ENCODE results near the gene HEATR3.

The HEATR3 gene

GRCh38 chr16:50146479-50147435 lies 81.0 kb downstream of the HEATR3 start:
- no peak overlapping the region for H3K9ac ChIP-seq (ENCODE audit: insufficient read length, low read depth)
- H3K36me3 ChIP-seq (ENCODE audit: insufficient read depth, insufficient read length, low read length): no peaks in the 10 kb centered on the region
- H3K4me1 ChIP-seq (ENCODE audit: insufficient read depth, insufficient read length): peaks cover 4% of the 10 kb centered on the region
- H3K9me3 ChIP-seq (ENCODE audit: insufficient read depth, low read length): no peaks in the 10 kb centered on the region
- no peaks in the 10 kb centered on the region for H3K27me3 ChIP-seq (ENCODE audit: insufficient read depth, insufficient read length)
- no peak for DNase-seq (ENCODE audit: low read depth, low spot score)
- H3K4me3 ChIP-seq (ENCODE audit: insufficient read length, low read depth): no peak overlapping the region
- no peak for TF ChIP-seq YY1 (IDR thresholded peaks at IDR 0.05; ENCODE audit: insufficient read depth, insufficient read length)
- no peak for TF ChIP-seq SUZ12 (IDR thresholded peaks at IDR 0.05; ENCODE audit: extremely low read depth, insufficient read depth, insufficient read length)
- no peak for TF ChIP-seq ZNF274 (IDR thresholded peaks at IDR 0.05; ENCODE audit: low read depth, low read length)

GRCh38 chr16:50151322-50151721 lies 85.6 kb downstream of the HEATR3 start:
- no peak for TF ChIP-seq YY1 (IDR thresholded peaks at IDR 0.05; ENCODE audit: insufficient read depth, insufficient read length)
- TF ChIP-seq ZNF274 (IDR thresholded peaks at IDR 0.05; ENCODE audit: low read depth, low read length): no peak
- no peak for TF ChIP-seq SUZ12 (IDR thresholded peaks at IDR 0.05; ENCODE audit: extremely low read depth, insufficient read depth, insufficient read length)
- H3K4me1 ChIP-seq (ENCODE audit: insufficient read depth, insufficient read length): peaks cover 6% of the 10 kb centered on the region
- no peak for DNase-seq (ENCODE audit: low read depth, low spot score)
- no peaks in the 10 kb centered on the region for H3K27me3 ChIP-seq (ENCODE audit: insufficient read depth, insufficient read length)
- no peak overlapping the region for H3K4me3 ChIP-seq (ENCODE audit: insufficient read length, low read depth)
- no peaks in the 10 kb centered on the region for H3K9me3 ChIP-seq (ENCODE audit: insufficient read depth, low read length)
- no peak overlapping the region for H3K9ac ChIP-seq (ENCODE audit: insufficient read length, low read depth)
- peaks cover 2% of the 10 kb centered on the region for H3K36me3 ChIP-seq (ENCODE audit: insufficient read depth, insufficient read length, low read length)

GRCh38 chr16:50151756-50152155 lies 86.0 kb downstream of the HEATR3 start:
- Histone ChIP-seq H3K27me3 (ENCODE audit: insufficient read depth, insufficient read length) (no peaks in the 10 kb centered on the region), H3K36me3 (ENCODE audit: insufficient read depth, insufficient read length, low read length) (peaks cover 2% of the 10 kb centered on the region), H3K4me3 (ENCODE audit: insufficient read length, low read depth) (no peak overlapping the region), H3K4me1 (ENCODE audit: insufficient read depth, insufficient read length) (peaks cover 6% of the 10 kb centered on the region), H3K9me3 (ENCODE audit: insufficient read depth, low read length) (no peaks in the 10 kb centered on the region), H3K9ac (ENCODE audit: insufficient read length, low read depth) (peak overlapping the region; percentile 95)
- no peak for DNase-seq (ENCODE audit: low read depth, low spot score)
- TF ChIP-seq YY1 (IDR thresholded peaks at IDR 0.05; ENCODE audit: insufficient read depth, insufficient read length) (no peak), SUZ12 (IDR thresholded peaks at IDR 0.05; ENCODE audit: extremely low read depth, insufficient read depth, insufficient read length) (no peak), ZNF274 (IDR thresholded peaks at IDR 0.05; ENCODE audit: low read depth, low read length) (no peak)

- peaks cover 2% of the 10 kb centered on the region for H3K36me3 ChIP-seq (ENCODE audit: insufficient read depth, insufficient read length, low read length)
- DNase-seq (ENCODE audit: low read depth, low spot score): no peak
- no peaks in the 10 kb centered on the region for H3K9me3 ChIP-seq (ENCODE audit: insufficient read depth, low read length)
- H3K4me1 ChIP-seq (ENCODE audit: insufficient read depth, insufficient read length): peaks cover 6% of the 10 kb centered on the region
- TF ChIP-seq YY1 (IDR thresholded peaks at IDR 0.05; ENCODE audit: insufficient read depth, insufficient read length) (no peak), SUZ12 (IDR thresholded peaks at IDR 0.05; ENCODE audit: extremely low read depth, insufficient read depth, insufficient read length) (no peak), ZNF274 (IDR thresholded peaks at IDR 0.05; ENCODE audit: low read depth, low read length) (no peak)
- H3K27me3 ChIP-seq (ENCODE audit: insufficient read depth, insufficient read length): no peaks in the 10 kb centered on the region
- H3K4me3 ChIP-seq (ENCODE audit: insufficient read length, low read depth): peak overlapping the region; percentile 79
- H3K9ac ChIP-seq (ENCODE audit: insufficient read length, low read depth): peak overlapping the region; percentile 95
Observed at GRCh38 chr16:50152351-50152806, 86.6 kb downstream of the HEATR3 start.

- TF ChIP-seq YY1 (IDR thresholded peaks at IDR 0.05; ENCODE audit: insufficient read depth, insufficient read length): no peak
- TF ChIP-seq SUZ12 (IDR thresholded peaks at IDR 0.05; ENCODE audit: extremely low read depth, insufficient read depth, insufficient read length): no peak
- no peak for TF ChIP-seq ZNF274 (IDR thresholded peaks at IDR 0.05; ENCODE audit: low read depth, low read length)
- DNase-seq (ENCODE audit: low read depth, low spot score): peak; percentile 69
- peak within 1 kb of the TSS; percentile 95 for H3K9ac ChIP-seq (ENCODE audit: insufficient read length, low read depth)
- no peaks in the 10 kb centered on the region for H3K9me3 ChIP-seq (ENCODE audit: insufficient read depth, low read length)
- no peaks in the 10 kb centered on the region for H3K27me3 ChIP-seq (ENCODE audit: insufficient read depth, insufficient read length)
- peaks cover 2% of the 10 kb centered on the region for H3K36me3 ChIP-seq (ENCODE audit: insufficient read depth, insufficient read length, low read length)
- H3K4me3 ChIP-seq (ENCODE audit: insufficient read length, low read depth): peak within 1 kb of the TSS; percentile 88
- peaks cover 6% of the 10 kb centered on the region for H3K4me1 ChIP-seq (ENCODE audit: insufficient read depth, insufficient read length)
Observed at GRCh38 chr16:50152807-50153595, 87.2 kb downstream of the HEATR3 start, which contains the start of gene TENT4B. Gene TENT4B (plus strand): TSS chr16:50153306. CDS start chr16:50153622, 316 bp downstream.

GRCh38 chr16:50153596-50154419 lies 88.0 kb downstream of the HEATR3 start:
- peak overlapping the region; percentile 92 for H3K9ac ChIP-seq (ENCODE audit: insufficient read length, low read depth)
- H3K4me3 ChIP-seq (ENCODE audit: insufficient read length, low read depth): peak overlapping the region; percentile 88
- peaks cover 6% of the 10 kb centered on the region for H3K4me1 ChIP-seq (ENCODE audit: insufficient read depth, insufficient read length)
- no peaks in the 10 kb centered on the region for H3K9me3 ChIP-seq (ENCODE audit: insufficient read depth, low read length)
- H3K27me3 ChIP-seq (ENCODE audit: insufficient read depth, insufficient read length): no peaks in the 10 kb centered on the region
- peaks cover 2% of the 10 kb centered on the region for H3K36me3 ChIP-seq (ENCODE audit: insufficient read depth, insufficient read length, low read length)
- TF ChIP-seq YY1 (IDR thresholded peaks at IDR 0.05; ENCODE audit: insufficient read depth, insufficient read length) (no peak), ZNF274 (IDR thresholded peaks at IDR 0.05; ENCODE audit: low read depth, low read length) (no peak), SUZ12 (IDR thresholded peaks at IDR 0.05; ENCODE audit: extremely low read depth, insufficient read depth, insufficient read length) (no peak)
- DNase-seq (ENCODE audit: low read depth, low spot score): no peak

Data from NT2/D1 (cell line).